HG03442 (cell line): ENCODE measurements around the gene NGRN.
A peak's percentile ranks its signal among the peaks of the same experiment; 100 is the strongest.

Experiments used
- ATAC-seq: cut with Tn5 transposase; IDR thresholded peaks from one replicate; pipeline ENCODE4 v1.9.1; 2021; ENCODE audit warnings: mild to moderate bottlenecking, moderate library complexity; ENCODE audit not compliant: unreplicated experiment

NGRN gene

GRCh38 chr15:90315278-90315982, 50.0 kb downstream of the NGRN start:
- ATAC-seq: no peak

DNA sequence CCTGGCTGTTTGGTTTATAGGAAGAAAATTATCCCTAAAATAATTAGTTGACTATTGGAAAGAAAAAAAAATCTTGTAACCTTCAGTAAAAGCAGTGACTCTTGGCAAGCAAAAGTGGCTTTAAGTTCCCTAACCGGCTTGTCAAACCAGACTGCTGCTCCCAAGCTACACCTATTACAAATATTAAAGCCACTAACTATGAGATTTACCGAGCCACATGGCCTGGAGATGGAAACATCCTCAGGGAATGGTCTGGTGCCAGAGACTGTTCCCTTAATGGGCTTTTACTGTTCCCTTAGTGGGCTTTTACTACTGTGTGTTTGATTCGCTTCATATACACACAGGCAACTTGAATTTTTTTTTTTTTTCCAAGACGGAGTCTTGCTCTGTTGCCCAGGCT, 50.7 kb downstream of the NGRN start:
- ATAC-seq: no peak

DNA sequence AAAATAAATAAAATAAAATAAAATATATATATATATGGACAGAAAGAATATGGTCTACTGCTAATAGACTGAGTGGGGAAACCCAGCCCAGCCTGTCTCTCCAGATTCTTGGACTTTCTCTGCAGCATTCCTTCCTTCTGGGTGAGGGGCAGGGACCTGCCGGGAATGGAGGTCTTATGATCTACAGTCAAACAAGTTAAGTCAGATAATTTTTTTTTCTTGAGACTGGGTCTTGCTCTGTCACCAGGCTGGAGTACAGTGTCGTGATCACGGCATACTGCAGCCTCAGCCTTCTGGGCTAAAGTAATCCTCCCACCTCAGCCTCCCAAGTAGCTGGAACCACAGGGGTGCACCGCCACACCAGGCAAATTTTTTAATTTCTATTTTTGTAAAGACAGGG, 53.1 kb downstream of the NGRN start:
- ATAC-seq: no peak

- peak; percentile 80 for ATAC-seq
Measured at GRCh38 chr15:90320062-90320884, 54.8 kb downstream of the NGRN start.

- ATAC-seq: no peak
Measured at GRCh38 chr15:90320885-90321278, 55.4 kb downstream of the NGRN start.
